ENCODE data around the gene MAP6.
A peak's percentile ranks its signal among the peaks of the same experiment; 100 is the strongest.

Gene MAP6

DNA sequence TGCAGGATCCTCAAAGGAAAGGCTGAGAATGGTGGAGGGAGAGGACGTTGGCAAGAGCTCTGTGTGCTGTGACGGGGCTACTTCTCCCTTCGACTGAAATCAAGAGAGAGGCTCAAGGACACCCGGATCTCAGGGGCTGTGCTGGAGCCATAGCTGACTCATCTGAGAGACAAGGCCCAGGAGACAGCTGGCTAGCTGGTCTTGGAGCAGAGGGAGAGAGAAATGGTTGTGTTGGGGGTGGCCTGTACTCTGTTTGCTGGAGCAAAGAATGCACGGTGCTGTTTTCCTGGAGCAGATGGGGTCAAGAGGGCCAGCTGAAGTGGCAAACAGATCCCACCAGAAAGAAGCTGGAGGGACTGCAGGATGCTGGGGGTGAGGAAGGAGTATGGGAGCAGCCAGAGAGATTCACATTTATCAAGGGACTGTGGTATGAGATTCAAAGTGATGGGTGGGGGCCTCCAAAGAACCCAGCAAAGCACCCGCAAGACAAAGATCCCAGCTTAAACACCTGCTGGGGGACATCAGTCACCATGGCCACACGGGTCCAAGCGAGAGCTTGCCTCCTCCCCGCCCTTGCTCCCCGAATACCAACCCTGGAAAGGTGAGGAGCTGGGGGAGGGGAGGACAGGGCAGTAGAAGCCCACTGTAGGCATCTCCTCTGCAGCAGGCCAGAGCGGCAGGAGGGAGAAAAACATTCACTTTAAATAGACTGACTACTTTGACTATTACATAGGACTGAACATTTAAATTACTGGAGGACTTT lies 40.8 kb downstream of the MAP6 start:
- no peak for DNase-seq

DNA sequence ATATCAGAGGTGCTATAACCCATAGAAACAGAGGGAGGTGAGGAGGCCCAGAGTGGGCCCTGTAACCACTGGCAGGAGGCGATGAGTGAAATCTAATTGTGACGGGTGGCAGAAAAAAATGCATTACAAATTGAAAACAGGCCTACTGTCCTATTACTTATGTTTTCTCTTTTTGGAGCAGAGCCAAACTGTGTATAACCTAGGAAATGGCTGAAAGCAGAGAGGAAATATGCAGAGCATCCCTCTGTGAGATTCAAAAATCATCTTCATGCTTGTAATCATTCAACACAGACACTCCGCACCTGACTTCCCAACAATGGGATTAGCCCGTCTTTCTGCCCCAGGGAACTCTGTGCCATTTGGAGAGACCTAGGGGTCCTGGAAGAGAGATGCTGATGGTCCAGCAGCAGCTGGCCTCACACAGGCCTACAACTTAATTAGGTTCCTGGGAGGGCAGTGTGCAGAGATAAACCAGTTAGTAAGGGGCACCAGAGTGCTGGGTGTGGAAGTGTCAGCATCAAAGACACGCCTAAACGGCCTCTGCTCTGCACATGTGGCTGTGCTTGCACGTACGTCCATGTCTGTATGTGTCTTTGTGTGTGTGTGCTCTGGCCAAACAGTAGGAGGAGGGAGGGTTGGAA lies 41.8 kb downstream of the MAP6 start:
- DNase-seq: no peak

DNA sequence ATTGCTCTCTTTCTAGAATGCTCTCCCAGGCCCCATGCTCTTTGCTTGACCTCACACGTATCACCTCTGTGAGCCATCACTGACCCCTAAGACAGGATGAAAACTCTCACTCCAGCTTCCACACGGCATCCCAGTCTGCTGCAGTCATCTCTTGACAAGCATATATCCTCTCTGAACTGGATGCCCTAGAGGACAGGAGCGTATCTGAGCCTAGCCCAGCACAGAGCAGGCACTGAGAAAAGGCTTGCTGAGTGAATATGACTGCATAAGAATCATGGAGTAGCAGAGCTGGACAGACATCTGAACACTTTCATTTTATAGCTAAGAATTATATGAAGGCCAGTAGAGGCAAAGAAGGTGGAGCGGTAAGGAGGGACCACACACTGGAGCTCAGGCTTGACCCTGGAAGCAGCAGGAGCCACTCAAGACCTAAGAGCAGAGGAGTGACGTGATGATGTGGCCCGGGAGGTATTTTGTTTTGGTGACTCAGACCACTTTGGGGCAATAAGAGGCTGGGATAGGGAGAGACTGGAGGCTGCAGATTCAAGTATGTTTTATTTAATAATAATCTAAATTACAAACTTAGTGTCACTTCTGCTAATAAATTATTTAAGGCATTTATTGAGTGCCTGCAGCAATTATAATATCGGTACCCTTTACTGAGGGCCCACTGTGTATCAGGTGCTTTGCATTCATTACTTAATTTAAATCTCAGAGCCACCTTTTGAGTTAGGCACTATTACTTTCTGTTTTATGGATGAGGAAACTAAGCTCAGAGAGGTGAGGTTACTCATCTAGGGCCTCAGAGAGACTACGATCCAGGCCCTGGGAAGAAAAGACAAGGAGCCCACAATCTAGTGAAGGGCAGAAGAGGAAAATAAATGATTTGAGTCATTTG lies 42.6 kb downstream of the MAP6 start:
- no peak for DNase-seq

DNA sequence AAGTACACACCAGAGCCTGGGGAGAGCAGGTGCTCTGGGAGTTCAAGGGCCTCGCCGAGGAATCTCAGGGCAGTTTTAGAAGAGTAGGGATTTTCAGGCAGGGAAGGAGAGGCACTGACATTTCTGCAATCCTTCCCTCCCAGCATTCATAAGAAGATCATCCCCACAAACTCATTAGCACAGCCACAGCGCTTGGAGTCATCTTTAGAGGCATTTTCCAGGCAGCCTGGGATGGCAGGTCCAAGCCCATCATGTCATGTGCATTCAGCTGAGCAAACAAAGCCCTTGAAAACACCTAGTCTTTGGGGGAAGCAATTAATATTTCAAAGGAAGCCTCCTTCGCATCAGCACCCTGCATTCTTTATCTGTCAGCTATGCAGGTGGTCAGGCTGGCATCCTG lies 43.8 kb downstream of the MAP6 start:
- peak; percentile 77 for DNase-seq

DNA sequence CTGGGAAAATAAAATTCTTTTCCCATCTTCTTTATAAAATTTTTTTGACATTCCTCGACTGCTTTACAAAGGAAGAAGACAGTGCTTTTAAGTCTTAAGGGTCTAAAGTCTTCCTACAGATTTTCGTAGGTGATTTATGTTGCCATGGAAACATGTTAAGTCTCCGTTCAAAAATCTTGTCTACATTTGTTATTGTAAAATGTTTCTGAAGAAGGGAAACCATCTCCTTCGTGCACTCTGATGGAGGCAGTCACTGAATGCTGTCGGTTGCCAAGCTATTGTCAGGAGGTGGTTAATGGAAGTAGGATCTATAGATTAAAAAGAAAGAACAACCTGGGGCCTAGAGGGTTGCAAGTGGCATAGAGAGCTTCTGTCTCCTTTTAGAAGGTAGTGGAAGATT lies 52.6 kb downstream of the MAP6 start:
- DNase-seq: no peak

DNA sequence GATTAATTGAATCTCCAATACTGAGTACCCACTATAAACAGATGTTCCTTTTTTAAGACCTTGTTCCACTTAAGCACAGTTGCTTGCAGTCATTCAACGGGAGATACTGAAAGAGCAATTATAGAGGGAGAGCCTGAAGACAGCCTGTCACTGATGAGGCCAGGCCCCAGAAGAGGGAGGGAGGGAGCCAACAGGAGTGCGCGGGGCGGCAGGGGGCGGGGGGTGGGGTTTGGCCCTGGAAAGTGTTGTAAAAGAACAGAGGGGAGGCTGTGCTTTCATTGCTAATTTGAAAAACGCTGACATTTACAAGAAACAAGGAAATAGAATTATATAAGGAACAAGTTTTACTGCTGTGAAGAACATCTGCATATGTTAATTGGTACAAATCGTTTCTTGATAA lies 53.1 kb downstream of the MAP6 start:
- no peak for DNase-seq

DNA sequence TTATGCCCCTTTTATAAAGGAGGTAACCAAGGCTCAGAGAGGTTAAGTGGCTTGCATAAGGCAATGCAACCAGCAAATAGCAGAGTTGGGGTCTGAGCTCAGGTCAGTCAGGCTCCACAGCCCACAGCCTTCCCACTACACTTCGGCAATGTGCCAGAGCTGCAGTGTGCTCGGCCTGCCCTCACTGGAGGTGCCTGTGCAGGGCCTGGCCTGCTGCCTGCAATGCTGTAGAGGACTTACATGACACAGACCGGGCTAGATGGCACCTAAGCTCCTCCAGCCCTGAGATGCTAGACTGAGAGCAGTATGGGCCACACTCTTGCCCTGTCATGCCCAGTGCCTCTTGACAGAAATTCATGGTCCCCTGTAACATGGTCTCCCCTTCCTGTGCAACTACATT lies 57.0 kb downstream of the MAP6 start:
- DNase-seq: no peak

DNA sequence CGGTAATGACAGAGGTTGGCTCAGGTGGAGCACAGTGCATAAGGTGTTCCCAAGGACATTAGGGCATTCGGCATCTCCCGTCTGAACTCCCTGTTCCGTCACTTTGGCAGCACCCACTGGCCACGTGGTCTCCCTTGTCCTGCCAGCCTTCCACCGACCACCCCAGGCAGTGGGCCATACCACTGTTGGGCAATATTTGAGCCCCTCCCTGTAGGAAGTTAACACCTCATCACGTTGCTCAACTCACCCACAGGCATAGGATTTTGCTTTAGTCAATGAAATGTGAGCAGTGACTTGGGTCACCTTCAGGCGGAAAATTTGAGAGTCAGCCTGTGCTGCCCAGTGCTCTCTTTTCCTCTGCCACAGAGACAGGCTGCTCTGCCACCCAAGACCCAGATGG lies 62.7 kb downstream of the MAP6 start:
- DNase-seq: no peak

DNA sequence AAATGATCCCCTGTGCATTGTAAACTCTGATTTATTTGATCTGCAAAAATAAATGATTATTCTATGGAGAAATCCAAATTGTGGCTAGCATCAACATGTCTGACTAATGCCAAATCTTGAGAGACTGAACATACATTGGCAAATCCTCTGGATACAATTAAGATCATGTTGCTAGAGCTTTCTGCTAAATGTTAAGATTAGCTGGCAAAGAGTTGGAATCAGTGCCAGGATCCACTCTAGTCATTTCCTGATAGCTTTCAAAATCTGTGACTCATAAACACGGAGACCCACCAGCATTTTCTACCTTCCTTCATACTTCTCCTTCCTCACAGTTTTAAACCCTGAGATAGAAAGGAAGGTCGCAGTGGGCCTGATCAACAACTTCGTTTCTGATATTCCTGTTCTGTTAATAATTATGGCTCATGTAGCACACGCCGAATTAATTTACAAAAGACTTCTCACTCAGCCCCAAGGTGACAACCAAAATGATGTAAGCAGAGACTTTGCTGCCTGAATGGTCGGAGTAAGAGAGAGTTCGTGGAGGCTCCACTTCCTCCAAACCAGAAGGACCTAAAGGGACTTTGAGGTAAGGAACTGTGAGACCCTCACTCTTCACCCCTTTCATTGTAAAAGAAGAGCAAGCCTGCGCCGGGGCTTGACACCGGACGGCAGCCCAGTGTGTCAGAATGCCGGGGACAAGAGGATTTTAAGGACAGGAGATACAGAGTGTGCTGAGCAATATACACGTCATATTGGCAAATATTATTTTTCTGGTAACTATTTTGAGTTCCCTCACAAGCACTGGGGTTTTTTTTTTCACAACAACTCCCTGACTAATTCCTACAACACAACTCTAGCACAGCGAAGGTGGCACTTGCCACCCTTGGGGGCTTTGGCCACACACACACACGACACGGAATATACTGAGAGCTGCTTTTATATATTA lies 64.8 kb downstream of the MAP6 start:
- DNase-seq: no peak

DNA sequence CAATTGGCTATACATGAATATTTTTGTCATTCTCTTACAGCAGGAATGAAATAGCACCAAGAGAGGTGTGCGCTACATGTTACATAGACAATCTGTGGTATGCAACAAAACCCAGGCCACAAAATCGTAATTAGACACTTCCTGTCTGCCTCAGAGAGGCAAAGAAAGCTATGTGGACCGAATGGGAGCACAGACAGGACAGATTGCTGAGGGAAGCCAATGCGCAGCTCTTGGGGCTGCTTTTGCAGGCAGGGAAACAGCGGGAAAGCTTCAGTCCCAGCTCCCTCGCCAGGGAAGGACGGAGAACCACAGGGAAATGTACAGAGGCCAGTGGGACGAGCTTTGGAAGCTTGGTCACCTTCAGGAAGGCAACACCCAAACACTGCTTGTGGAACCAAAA lies 65.9 kb downstream of the MAP6 start:
- no peak for DNase-seq

DNA sequence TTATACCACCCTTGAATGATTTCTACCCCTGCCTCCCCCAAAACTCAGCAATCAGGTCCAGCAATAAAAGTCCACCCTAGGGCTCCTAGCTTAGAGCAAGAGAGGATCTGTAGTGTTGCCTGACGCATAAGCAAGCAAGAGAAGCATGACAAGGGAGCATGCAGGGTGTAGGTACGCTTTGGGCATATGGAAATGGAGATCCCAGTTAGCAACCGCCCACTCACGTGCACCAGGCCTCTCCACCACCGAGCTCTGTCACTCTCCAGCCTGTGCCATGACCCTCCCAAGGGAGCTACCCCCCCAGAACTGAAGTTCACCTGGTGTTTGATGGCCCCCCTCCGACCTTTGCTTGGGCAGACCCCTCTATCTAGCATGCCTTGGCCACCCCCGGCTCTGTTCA lies 67.3 kb downstream of the MAP6 start:
- DNase-seq: no peak

DNA sequence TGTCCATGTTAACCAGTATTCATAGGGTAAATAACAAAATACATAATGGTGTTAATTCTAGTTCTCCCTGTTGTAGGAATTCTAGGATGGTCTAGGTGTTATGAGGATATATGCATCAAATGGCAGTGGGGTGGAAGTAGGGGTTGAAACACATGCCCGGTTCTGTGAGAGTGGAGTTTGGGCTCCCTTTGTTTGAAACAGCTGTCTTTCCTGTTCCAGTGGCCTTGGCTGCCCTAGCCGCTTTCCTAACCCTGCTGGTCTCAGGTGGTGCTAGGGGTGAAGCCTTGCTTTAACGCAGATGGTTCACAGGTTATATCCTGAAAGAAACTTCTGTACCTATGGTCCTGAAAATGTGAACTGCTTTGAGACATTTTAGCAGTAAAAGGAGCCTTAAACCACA lies 68.5 kb downstream of the MAP6 start:
- no peak for DNase-seq

DNA sequence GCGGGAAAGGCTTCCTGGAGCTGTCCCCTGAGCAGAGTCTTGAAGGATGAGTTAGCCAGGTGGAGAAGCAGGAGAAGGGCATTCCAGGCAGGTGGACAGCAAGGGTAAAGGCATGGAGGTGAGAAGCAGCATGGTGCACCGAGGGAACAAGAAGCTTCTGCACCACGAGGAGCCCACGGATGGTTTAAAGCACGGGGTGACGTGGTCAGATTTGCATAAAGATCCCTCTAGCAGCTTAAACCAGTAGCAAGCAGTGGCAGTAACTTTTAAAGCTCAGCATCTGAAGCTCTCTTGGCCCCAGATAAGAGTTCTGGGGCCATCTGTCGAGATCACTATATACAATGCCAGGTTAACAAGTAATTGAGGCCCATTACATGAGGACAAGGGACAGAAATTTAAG lies 69.9 kb downstream of the MAP6 start:
- no peak for DNase-seq

DNA sequence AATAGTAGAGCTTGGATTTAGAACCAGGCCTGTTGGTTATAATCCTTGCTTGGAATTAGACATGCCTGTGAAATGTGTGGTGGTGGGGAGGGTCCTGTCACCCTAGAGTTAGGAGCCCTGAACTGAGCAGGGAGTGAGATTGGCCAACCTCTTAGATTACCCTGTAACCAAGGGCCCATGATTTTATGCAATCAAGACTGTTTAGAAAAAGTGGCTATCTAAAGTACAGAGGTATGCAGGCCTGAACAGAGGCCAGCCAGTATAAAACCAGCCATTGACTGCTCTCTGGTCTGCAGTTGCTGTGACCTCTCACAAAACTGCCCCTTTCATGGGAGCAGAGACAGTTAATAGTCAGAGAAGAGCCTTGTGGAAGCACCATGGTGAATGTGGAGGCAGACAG lies 70.6 kb downstream of the MAP6 start:
- DNase-seq: no peak

DNA sequence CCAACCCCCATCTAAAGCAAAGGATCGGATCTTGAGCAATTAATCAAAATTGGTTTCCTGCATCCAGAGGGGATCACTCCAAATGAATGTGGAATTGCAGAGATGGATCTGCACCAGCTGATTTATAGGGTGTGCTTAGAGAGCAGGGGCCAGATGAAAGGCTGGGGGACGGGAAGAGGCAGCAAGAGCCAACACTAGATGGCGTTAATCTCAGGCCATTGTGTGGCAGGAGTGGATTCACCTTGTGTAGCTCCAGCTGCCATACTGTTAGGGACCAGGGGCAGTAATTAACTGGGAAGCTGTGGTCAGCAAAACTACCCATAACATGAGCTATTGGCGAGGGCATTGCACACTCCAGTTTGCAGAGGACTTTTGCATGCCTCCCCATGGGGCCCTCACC lies 71.2 kb downstream of the MAP6 start:
- peak; percentile 58 for DNase-seq

DNA sequence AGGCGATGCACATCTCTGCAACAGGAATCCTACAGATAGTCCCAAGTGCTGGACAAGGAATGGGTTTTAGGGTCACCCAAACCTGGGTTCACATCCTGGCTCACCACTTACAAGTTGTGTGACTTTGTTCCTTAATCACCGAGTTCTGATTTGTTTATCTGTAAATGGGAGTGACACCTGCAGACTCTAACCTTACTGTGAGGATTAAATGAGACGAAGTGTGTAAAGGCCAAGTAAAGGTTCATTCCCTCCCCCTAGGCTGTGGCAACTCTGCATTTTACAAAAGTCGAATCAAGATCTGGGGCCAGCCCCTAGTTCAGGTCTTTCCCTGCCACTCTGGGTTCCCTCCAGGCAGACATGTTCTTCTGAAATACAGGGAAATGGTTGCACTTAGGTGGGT lies 71.9 kb downstream of the MAP6 start:
- no peak for DNase-seq

DNA sequence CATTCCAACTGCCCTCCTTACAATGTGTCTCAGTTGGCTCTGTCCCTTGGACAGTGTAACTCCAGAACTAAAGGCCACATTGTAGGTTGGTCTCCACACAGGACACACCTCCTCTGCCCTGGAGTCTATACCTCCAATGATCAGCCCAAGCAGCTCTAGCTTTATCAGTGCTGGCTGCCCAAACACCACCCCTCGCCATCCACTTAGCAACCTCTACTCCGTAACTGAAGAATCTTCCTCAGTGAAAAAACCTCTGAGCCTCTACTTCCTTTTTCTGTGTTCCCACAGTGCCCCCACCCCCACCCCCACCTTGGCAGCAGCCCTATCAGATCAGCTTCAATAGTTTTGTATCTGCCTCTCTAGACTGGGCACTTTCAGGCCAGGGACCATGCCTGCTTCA lies 73.4 kb downstream of the MAP6 start:
- no peak for DNase-seq

DNA sequence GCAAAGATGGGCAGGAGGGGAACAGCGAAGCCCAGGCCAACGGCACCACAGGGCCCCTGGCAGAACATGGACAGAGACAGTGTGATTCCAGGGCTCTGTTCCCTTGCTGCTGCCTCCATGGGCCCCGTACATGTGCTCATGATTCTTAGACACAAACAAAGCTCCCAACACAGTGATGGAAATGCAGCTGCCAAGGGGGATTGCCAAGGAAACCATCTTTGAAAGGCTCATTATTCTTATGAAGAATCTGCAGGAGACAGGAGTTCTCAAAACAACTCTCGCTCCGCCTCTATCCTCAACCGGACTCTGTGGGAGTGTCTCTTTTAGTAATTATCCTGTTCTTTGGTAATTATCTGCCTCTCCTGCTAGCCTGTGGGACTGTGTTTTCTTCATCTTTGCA lies 74.6 kb downstream of the MAP6 start:
- DNase-seq: no peak

DNA sequence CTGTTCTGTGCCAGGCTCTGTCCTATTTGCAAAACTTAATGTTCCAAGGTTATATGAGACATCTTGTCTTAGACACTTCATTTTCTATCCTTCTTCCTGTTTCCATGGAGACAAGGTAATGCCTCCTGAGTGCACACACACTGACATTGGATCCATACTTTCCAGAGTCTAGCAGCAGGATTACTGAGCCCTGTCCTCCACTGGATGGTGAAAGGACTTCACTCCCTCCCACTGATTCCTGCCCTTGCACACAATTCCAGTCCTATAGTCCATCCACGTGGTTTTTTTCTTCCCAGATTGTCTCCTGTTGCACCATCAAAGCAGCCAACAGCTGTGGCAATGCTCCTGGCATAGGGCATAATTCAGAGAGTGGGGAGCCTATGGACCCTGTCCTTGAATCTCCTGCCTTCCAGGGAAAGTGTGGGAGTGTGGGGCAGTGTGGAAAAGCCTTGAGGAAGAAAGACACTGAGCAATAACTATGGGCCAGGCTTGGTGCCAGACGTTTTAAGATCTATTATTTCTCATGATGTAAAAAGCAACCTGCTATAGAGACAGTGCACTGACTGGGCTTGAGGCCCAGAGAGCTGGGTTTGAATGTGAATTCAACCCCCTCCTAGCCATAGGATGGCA lies 75.4 kb downstream of the MAP6 start:
- DNase-seq: peak; percentile 71

DNA sequence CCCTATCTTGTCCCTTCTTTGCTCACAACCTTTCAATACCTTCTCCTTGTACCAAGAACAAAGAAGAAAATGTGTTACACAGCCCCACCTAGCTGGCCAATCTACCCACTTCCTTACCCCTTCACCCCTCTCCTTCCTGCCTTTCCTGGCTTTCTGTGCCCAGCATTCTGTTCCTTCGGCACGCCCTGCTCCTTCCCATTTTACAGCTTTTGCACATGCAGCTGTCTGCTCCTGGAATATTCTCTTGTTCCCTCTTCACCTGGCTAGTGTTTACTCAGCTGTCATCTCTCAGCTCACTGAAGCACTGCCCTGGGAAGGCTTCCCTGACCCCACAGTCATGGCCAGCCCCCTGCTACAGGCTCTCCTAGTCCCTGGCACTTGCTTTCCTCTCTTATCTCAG lies 76.1 kb downstream of the MAP6 start:
- peak; percentile 91 for DNase-seq

DNA sequence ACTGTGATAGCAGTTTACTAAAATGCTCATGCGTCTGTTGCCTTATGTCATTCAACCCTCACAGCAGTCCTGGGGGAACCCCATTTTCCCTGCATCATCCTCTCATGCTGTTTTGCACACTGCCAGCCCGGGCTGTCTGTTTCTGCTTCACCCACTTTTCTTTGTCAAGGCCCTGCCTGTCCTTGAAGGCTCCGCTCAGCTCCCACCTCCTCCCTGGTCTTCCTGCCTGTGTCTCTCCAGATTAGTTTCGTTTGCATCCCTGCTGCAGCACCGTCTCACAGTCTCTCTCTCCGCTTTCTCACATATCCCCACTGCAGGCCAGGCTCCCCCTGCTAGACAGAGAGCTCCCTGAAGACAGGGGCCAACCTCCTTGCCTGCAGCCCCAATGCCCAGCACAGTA lies 76.9 kb downstream of the MAP6 start:
- no peak for DNase-seq

DNA sequence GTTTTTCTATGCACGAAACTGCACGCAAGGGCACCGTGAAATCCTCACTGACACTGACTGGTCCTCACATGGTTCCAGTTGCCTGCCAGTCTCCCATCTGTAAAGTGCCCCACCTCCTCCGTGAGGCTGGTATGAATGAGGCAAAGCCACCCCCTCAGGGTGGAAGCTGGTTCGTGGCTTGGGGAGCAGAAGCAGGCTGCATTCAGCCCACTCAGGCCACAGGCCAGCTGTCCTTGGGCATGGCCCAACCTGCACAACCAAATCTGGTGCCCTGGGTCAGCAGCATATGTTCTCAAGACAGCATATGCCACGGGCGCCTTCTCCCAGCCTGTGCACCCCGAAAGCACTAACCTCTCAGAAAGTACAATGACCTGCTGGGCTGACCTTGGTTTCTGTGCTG lies 77.5 kb downstream of the MAP6 start:
- no peak for DNase-seq

Data from NCI-H1092 (cell line).